DMS153 treated with DMSO at 0.1 percent for 48 hours (cell line): ENCODE measurements around the gene LAD1.

ENCODE experiments used
- DNase-seq: peaks from one replicate; lab custom pipeline; 2025; ENCODE audit not compliant: unreplicated experiment; lab: John Stamatoyannopoulos, UW

The LAD1 gene

GRCh38 chr1:201419746-201420607 lies 20.9 kb upstream of the LAD1 start:
- DNase-seq: no peak

- DNase-seq: no peak
Measured at GRCh38 chr1:201419256-201419655, 20.1 kb upstream of the LAD1 start.

- no peak for DNase-seq
Measured at GRCh38 chr1:201418461-201418860, 19.3 kb upstream of the LAD1 start.

GRCh38 chr1:201414051-201414738 lies 15.1 kb upstream of the LAD1 start:
- DNase-seq: no peak

- DNase-seq: no peak
Measured at GRCh38 chr1:201411292-201411691, 12.2 kb upstream of the LAD1 start.

GRCh38 chr1:201409440-201409839 lies 10.3 kb upstream of the LAD1 start:
- no peak for DNase-seq

- DNase-seq: no peak
Measured at GRCh38 chr1:201408834-201409200, 9.7 kb upstream of the LAD1 start.

- DNase-seq: peak; percentile 89
Measured at GRCh38 chr1:201408176-201408833, 9.2 kb upstream of the LAD1 start.

GRCh38 chr1:201406831-201407406 lies 7.8 kb upstream of the LAD1 start:
- DNase-seq: no peak

- no peak for DNase-seq
Measured at GRCh38 chr1:201405484-201405831, 6.3 kb upstream of the LAD1 start.

GRCh38 chr1:201404722-201405483 lies 5.8 kb upstream of the LAD1 start:
- DNase-seq: no peak

GRCh38 chr1:201404055-201404454 lies 4.9 kb upstream of the LAD1 start:
- DNase-seq: no peak

- no peak for DNase-seq
Measured at GRCh38 chr1:201403359-201403758, 4.2 kb upstream of the LAD1 start.

- no peak for DNase-seq
Measured at GRCh38 chr1:201401700-201402099, 2.6 kb upstream of the LAD1 start.

- DNase-seq: no peak
Measured at GRCh38 chr1:201400852-201401230, 1.7 kb upstream of the LAD1 start.

- DNase-seq: no peak
Measured at GRCh38 chr1:201400212-201400851, 1.2 kb upstream of the LAD1 start.

- no peak for DNase-seq
Measured at GRCh38 chr1:201399352-201400126, 415 bp upstream of the LAD1 start.

- no peak for DNase-seq
Measured at GRCh38 chr1:201397675-201398074, 1.4 kb downstream of the LAD1 start.

- no peak for DNase-seq
Measured at GRCh38 chr1:201396861-201397464, 2.2 kb downstream of the LAD1 start.
